ENCODE data around the gene SLC22A12. TPM values are rescaled to one million over a fixed set of nuclear protein-coding genes. Genes with fewer than 3 reads are reported as not detected.

Gene SLC22A12
- polyA plus RNA-seq, 1 donor from 2014 or later: not detected

DNA sequence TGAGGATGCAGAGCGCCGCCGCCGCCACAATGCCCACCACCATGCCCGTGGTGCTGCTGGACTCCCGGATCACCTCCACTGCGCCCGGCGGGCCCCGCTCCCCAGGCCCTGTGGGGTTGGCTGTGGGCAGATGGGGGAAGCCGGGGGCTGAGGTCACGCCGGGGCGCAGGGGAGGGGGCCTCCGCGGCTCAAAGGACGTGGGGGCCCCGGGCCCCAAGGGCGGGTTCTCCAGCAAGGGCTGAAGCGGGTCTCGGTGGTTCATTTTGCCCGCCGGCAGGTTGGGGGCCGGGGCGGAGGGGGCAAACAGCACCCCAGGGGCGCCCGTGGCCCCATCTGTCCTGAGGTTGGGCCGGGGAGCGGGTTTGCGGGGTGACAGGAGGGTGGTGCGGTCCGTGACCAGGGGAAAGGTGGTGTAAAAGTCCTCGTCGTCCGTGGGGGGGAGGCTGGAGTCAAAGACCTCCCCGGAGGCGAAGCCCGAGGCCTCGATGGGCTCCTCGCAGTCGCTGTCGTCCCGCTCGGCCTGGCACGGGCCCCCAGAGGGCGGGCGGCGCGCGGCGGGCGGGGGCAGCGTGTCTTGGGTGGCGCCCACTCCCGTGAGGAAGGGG, 16.5 kb downstream of the SLC22A12 start:
- H3K4me3 ChIP-seq (ENCODE audit: low read length): no peak overlapping the region
- H3F3A ChIP-seq (ENCODE audit: insufficient read depth, low read length, poor library complexity, severe bottlenecking): no peaks in the 10 kb centered on the region
- no peaks in the 10 kb centered on the region for H3K79me2 ChIP-seq (replicated peaks; ENCODE audit: insufficient read depth, low read length)
- H3K9me2 ChIP-seq (ENCODE audit: insufficient read depth, low read length): no peaks in the 10 kb centered on the region
- no peak overlapping the region for H3K27ac ChIP-seq (ENCODE audit: low read length)
- no peak overlapping the region for H3K4me2 ChIP-seq (ENCODE audit: low read length)
- H3K27me3 ChIP-seq (ENCODE audit: insufficient read depth, low read depth, low read length): no peaks in the 10 kb centered on the region
- TF ChIP-seq SMC3 (conservative IDR thresholded peaks at IDR 0.05; ENCODE audit: poor library complexity) (no peak), EP300 (conservative IDR thresholded peaks at IDR 0.05; ENCODE audit: poor library complexity, severe bottlenecking) (no peak), POLR2AphosphoS5 (IDR thresholded peaks at IDR 0.05) (no peak), EZH2 (IDR thresholded peaks at IDR 0.05; ENCODE audit: borderline replicate concordance, insufficient read depth, low read length, poor library complexity, severe bottlenecking) (no peak), TAF1 (IDR thresholded peaks at IDR 0.05; ENCODE audit: low read depth) (no peak), MXI1 (conservative IDR thresholded peaks at IDR 0.05; ENCODE audit: poor library complexity, severe bottlenecking) (no peak), RAD21 (conservative IDR thresholded peaks at IDR 0.05) (no peak)
- TF ChIP-seq, protein P1, sequence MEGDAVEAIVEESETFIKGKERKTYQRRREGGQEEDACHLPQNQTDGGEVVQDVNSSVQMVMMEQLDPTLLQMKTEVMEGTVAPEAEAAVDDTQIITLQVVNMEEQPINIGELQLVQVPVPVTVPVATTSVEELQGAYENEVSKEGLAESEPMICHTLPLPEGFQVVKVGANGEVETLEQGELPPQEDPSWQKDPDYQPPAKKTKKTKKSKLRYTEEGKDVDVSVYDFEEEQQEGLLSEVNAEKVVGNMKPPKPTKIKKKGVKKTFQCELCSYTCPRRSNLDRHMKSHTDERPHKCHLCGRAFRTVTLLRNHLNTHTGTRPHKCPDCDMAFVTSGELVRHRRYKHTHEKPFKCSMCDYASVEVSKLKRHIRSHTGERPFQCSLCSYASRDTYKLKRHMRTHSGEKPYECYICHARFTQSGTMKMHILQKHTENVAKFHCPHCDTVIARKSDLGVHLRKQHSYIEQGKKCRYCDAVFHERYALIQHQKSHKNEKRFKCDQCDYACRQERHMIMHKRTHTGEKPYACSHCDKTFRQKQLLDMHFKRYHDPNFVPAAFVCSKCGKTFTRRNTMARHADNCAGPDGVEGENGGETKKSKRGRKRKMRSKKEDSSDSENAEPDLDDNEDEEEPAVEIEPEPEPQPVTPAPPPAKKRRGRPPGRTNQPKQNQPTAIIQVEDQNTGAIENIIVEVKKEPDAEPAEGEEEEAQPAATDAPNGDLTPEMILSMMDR (IDR thresholded peaks at IDR 0.05; ENCODE audit: poor library complexity, severe bottlenecking): no peak
- TF ChIP-seq, protein P2, sequence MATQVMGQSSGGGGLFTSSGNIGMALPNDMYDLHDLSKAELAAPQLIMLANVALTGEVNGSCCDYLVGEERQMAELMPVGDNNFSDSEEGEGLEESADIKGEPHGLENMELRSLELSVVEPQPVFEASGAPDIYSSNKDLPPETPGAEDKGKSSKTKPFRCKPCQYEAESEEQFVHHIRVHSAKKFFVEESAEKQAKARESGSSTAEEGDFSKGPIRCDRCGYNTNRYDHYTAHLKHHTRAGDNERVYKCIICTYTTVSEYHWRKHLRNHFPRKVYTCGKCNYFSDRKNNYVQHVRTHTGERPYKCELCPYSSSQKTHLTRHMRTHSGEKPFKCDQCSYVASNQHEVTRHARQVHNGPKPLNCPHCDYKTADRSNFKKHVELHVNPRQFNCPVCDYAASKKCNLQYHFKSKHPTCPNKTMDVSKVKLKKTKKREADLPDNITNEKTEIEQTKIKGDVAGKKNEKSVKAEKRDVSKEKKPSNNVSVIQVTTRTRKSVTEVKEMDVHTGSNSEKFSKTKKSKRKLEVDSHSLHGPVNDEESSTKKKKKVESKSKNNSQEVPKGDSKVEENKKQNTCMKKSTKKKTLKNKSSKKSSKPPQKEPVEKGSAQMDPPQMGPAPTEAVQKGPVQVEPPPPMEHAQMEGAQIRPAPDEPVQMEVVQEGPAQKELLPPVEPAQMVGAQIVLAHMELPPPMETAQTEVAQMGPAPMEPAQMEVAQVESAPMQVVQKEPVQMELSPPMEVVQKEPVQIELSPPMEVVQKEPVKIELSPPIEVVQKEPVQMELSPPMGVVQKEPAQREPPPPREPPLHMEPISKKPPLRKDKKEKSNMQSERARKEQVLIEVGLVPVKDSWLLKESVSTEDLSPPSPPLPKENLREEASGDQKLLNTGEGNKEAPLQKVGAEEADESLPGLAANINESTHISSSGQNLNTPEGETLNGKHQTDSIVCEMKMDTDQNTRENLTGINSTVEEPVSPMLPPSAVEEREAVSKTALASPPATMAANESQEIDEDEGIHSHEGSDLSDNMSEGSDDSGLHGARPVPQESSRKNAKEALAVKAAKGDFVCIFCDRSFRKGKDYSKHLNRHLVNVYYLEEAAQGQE (IDR thresholded peaks at IDR 0.05; ENCODE audit: borderline replicate concordance): no peak
- no peaks in the 10 kb centered on the region for H4K20me1 ChIP-seq (ENCODE audit: insufficient read depth)
- H3K36me3 ChIP-seq (ENCODE audit: insufficient read depth, low read length): no peaks in the 10 kb centered on the region
- H2AFZ ChIP-seq (ENCODE audit: low read depth, low read length): no peak overlapping the region
- no peak overlapping the region for H3K9ac ChIP-seq (ENCODE audit: low read length)
- H3K9me3 ChIP-seq (ENCODE audit: low read length): no peaks in the 10 kb centered on the region

DNA sequence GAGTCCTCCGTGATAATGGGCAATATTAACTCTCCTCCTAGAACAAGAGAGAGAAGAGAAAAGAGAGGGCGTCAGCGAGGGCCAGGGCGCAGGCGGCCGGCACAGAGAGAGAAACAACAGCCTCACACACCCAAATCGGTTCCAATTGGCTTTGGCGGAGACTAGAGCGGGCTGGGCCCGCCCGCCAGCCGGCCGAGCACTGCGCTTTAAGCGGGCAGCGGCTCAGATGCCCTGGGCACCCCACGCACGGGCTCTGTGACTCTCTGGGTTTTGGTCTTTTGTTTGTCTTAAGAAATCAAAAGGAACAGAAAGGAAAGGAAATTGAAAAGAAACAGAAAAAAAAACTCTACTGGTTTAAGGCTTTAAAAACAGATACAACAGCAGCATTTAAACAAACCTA, 17.0 kb downstream of the SLC22A12 start:
- Histone ChIP-seq H3K79me2 (replicated peaks; ENCODE audit: insufficient read depth, low read length) (no peaks in the 10 kb centered on the region), H2AFZ (ENCODE audit: low read depth, low read length) (no peak overlapping the region), H3K4me3 (ENCODE audit: low read length) (no peak overlapping the region), H3K36me3 (ENCODE audit: insufficient read depth, low read length) (no peaks in the 10 kb centered on the region), H3K9ac (ENCODE audit: low read length) (no peak overlapping the region), H3F3A (ENCODE audit: insufficient read depth, low read length, poor library complexity, severe bottlenecking) (no peaks in the 10 kb centered on the region), H3K27ac (ENCODE audit: low read length) (no peak overlapping the region), H4K20me1 (ENCODE audit: insufficient read depth) (no peaks in the 10 kb centered on the region), H3K27me3 (ENCODE audit: insufficient read depth, low read depth, low read length) (no peaks in the 10 kb centered on the region), H3K9me2 (ENCODE audit: insufficient read depth, low read length) (no peaks in the 10 kb centered on the region), H3K9me3 (ENCODE audit: low read length) (no peaks in the 10 kb centered on the region), H3K4me2 (ENCODE audit: low read length) (no peak overlapping the region)
- TF ChIP-seq TAF1 (IDR thresholded peaks at IDR 0.05; ENCODE audit: low read depth) (no peak), EZH2 (IDR thresholded peaks at IDR 0.05; ENCODE audit: borderline replicate concordance, insufficient read depth, low read length, poor library complexity, severe bottlenecking) (no peak), RAD21 (conservative IDR thresholded peaks at IDR 0.05) (no peak), POLR2AphosphoS5 (IDR thresholded peaks at IDR 0.05) (no peak), EP300 (conservative IDR thresholded peaks at IDR 0.05; ENCODE audit: poor library complexity, severe bottlenecking) (no peak), SMC3 (conservative IDR thresholded peaks at IDR 0.05; ENCODE audit: poor library complexity) (no peak), MXI1 (conservative IDR thresholded peaks at IDR 0.05; ENCODE audit: poor library complexity, severe bottlenecking) (no peak)
- TF ChIP-seq, protein P1 (IDR thresholded peaks at IDR 0.05; ENCODE audit: poor library complexity, severe bottlenecking): no peak
- TF ChIP-seq, protein P2 (IDR thresholded peaks at IDR 0.05; ENCODE audit: borderline replicate concordance): no peak
